HCT116 (cell line): Measurements from ENCODE around the gene FBXL17. TPM values are rescaled to one million over a fixed set of nuclear protein-coding genes. Genes with fewer than 3 reads are reported as not detected.

ENCODE experiments used
- ATAC-seq: fragments of 200-7000 bp; cut with Tn5 transposase; 2 replicates; pipeline ENCODE4 v1.9.1; 2020; ENCODE audit warnings: mild to moderate bottlenecking, moderate library complexity
- BruUV-seq: library from RNA; stranded (reverse); fragments of 400-500 nt; replicated peaks from 2 replicates; lab custom pipeline; 2021; lab: Mats Ljungman, UMichigan
- CTCF ChIA-PET: fragments of 300-600 bp; sonication (Branson Sonifier 250); formaldehyde crosslinking; loops from one replicate; lab custom pipeline; 2021; ENCODE audit warnings: antibody characterized with exemption; lab: Charles Lee
- POLR2A ChIA-PET: fragments of 300-600, 350-600 bp; sonication (Branson Sonifier 250); formaldehyde crosslinking; loops from one replicate; lab custom pipeline; 2021; ENCODE audit warnings: antibody characterized with exemption; lab: Charles Lee
- RAD21 ChIA-PET, 2 experiments: fragments of 300-600 bp; sonication (Branson Sonifier 250); formaldehyde crosslinking; loops; one replicate each; lab custom pipeline; 2023; ENCODE audit warnings: low total read pairs in 2 of 2; ENCODE audit not compliant: uncharacterized antibody in 2 of 2, unreplicated experiment in 2 of 2, low non-redundant PET in 1 of 2; lab: Charles Lee
- DNase-seq: peaks from one replicate; pipeline ENCODE4 v3.0.0-alpha.2; 2010; ENCODE audit warnings: low read depth, low spot score
- H2AFZ ChIP-seq: fragments of 200-600 bp; shearing (Covaris generic), sonication (generic); 2 replicates; pipeline ENCODE4 v1.6.1; 2017; ENCODE audit warnings: low read depth, mixed run types, mixed read lengths, antibody characterized with exemption, low read length; ENCODE audit not compliant: poor library complexity, severe bottlenecking
- H3K27ac ChIP-seq: 2 replicates; pipeline ENCODE4 v1.5.1; 2012; ENCODE audit warnings: low read depth, low read length
- H3K27me3 ChIP-seq: fragments of 200-600 bp; sonication (generic); 2 replicates; pipeline ENCODE4 v1.6.1; 2016; ENCODE audit warnings: mixed run types, low read length, mixed read lengths; ENCODE audit not compliant: insufficient read depth
- H3K36me3 ChIP-seq, 2 experiments: fragments of 200-500 bp in 1 of 2; fragments of 200-600 bp in 1 of 2; sonication (Bioruptor generic) in 1 of 2; sonication (generic) in 1 of 2; 2 replicates each; pipeline versions ENCODE4 v1.5.1 to v1.6.1; 2014 to 2016; ENCODE audit warnings: low read length in 2 of 2, inconsistent platforms in 1 of 2, mixed read lengths in 1 of 2, mixed run types in 1 of 2; ENCODE audit not compliant: insufficient read depth in 2 of 2, control insufficient read depth in 1 of 2
- H3K4me1 ChIP-seq, 2 experiments: fragments of 200-600 bp in 1 of 2; sonication (generic) in 1 of 2; 2 replicates each; pipeline versions ENCODE4 v1.5.1 to v1.6.1; 2012 to 2017; ENCODE audit warnings: low read length in 2 of 2, inconsistent platforms in 1 of 2, mild to moderate bottlenecking in 1 of 2, mixed read lengths in 1 of 2, mixed run types in 1 of 2, moderate library complexity in 1 of 2; ENCODE audit not compliant: insufficient read depth in 2 of 2, control insufficient read depth in 1 of 2
- H3K4me2 ChIP-seq: fragments of 200-600 bp; sonication (generic); 2 replicates; pipeline ENCODE4 v1.6.1; 2017; ENCODE audit warnings: mixed run types, low read length, mixed read lengths
- H3K4me3 ChIP-seq, 2 experiments: fragments of 200-600 bp in 1 of 2; sonication (generic) in 1 of 2; replicated peaks in 1 of 2; 2 replicates each; pipeline ENCODE4 v1.5.1; 2011 to 2016; ENCODE audit warnings: low read length in 2 of 2, control low read depth in 1 of 2, low read depth in 1 of 2, mild to moderate bottlenecking in 1 of 2, mixed read lengths in 1 of 2, mixed run types in 1 of 2
- H3K79me2 ChIP-seq: fragments of 200-600 bp; sonication (generic); 2 replicates; pipeline ENCODE4 v1.6.1; 2017; ENCODE audit warnings: mild to moderate bottlenecking, mixed run types, low read length, moderate library complexity, mixed read lengths; ENCODE audit not compliant: insufficient read depth
- H3K9ac ChIP-seq: fragments of 200-600 bp; sonication (generic); 2 replicates; pipeline ENCODE4 v1.6.1; 2016; ENCODE audit warnings: low read length, mixed read lengths
- H3K9me2 ChIP-seq: fragments of 200-600 bp; sonication (generic), shearing (Covaris generic); 2 replicates; pipeline ENCODE4 v1.6.1; 2017; ENCODE audit warnings: mixed run types, mild to moderate bottlenecking, moderate library complexity; ENCODE audit not compliant: insufficient read depth
- H3K9me3 ChIP-seq, 2 experiments: fragments of 200-500 bp in 1 of 2; fragments of 200-600 bp in 1 of 2; sonication (Bioruptor generic) in 1 of 2; sonication (generic) in 1 of 2; 2 replicates each; pipeline ENCODE4 v1.6.1; 2014 to 2017; ENCODE audit warnings: low read length in 2 of 2, mixed read lengths in 2 of 2, inconsistent platforms in 1 of 2, low read depth in 1 of 2, mild to moderate bottlenecking in 1 of 2, mixed run types in 1 of 2, moderate library complexity in 1 of 2; ENCODE audit not compliant: control insufficient read depth in 1 of 2, insufficient read depth in 1 of 2
- H4K20me1 ChIP-seq: fragments of 200-600 bp; sonication (generic), shearing (Covaris generic); 2 replicates; pipeline ENCODE4 v1.6.1; 2017; ENCODE audit warnings: mixed run types, mild to moderate bottlenecking, moderate library complexity; ENCODE audit not compliant: insufficient read depth
- EGR1 ChIP-seq: IDR thresholded peaks from 2 replicates; pipeline ENCODE4 v1.6.1; 2012; ENCODE audit warnings: low read depth
- FOSL1 ChIP-seq: IDR thresholded peaks from 2 replicates; pipeline ENCODE4 v1.6.1; 2012; ENCODE audit warnings: low read depth
- POLR2AphosphoS5 ChIP-seq: IDR thresholded peaks from 2 replicates; pipeline ENCODE4 v1.6.1; 2011; ENCODE audit warnings: mild to moderate bottlenecking, low read depth, low read length, moderate library complexity
- REST ChIP-seq: IDR thresholded peaks from 2 replicates; pipeline ENCODE4 v1.6.1; 2012; ENCODE audit warnings: low read depth
- SIN3A ChIP-seq: IDR thresholded peaks from 2 replicates; pipeline ENCODE4 v1.6.1; 2012; ENCODE audit warnings: low read depth
- TCF7L2 ChIP-seq: IDR thresholded peaks from 2 replicates; pipeline ENCODE4 v1.7.0; 2011; ENCODE audit warnings: borderline replicate concordance, inconsistent platforms; ENCODE audit not compliant: insufficient read depth, insufficient read length; ENCODE audit errors: extremely low read depth
- ZFX ChIP-seq: fragments of 450-650 bp; IDR thresholded peaks from 2 replicates; pipeline ENCODE4 v1.6.1; 2017
- intact Hi-C: fragments of 100-400 bp; cut with micrococcal nuclease; formaldehyde crosslinking; loops from 2 replicates; pipeline ENCODE4 v1.10.0; 2022
- total RNA-seq: library from RNA; stranded (reverse); gene quantifications from one replicate; pipeline ENCODE4 v1.2.1, GENCODE V29; 2021; ENCODE audit not compliant: unreplicated experiment

FBXL17 gene
- total RNA-seq, 1 experiment from 2014 or later = 9.4 TPM

DNA sequence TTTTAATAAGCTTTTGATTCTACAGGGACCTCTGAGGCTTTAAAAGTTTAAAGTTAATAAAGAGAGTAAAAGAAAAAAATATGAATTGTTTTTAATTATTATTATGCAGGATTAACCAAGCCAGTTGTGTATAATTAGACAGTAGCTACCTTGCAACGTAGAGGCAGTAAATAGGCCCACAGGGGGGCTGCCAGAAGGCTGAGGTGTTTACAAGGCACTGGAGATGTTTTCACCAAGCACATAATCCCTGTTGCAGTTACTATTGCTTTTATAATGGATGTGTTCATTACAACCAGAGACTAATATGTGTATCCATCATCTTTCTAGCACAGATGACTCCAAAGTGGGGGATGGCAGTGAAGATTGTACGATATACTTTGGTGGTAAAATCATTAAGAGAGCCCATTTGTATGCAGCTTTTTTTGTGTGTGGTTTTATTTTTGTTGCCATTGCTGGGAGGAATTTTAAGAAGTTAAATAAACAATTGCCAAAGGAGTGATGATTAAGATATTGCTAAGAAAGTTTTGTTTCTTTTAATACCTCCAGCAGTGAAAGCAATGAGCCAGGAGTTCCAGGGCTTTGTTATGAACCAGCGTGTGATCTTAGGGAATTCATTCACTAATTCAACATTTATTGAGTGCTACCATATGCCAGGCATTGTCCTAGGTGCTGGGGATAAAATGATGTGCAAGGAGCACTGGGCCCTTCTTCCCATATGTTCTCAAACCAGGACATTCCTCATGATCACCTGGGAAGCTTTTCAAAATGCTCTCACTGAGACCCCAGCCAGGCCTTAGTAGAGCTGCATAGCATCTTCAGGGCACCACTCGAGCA is 572.5 kb downstream of the FBXL17 start:
- RAD21 ChIA-PET = no interaction called here
- CTCF ChIA-PET = no interaction called here
- no peak for ATAC-seq
- no peaks in the 10 kb centered on the region for H3K9me2 ChIP-seq
- intact Hi-C loops = no loop called here
- TF ChIP-seq FOSL1 (no peak), SIN3A (no peak), REST (no peak), ZFX (no peak), POLR2AphosphoS5 (no peak), EGR1 (no peak), TCF7L2 (no peak)
- H3K4me2 ChIP-seq = no peak overlapping the region
- H3K27me3 ChIP-seq = no peaks in the 10 kb centered on the region
- H3K36me3 ChIP-seq = no peaks in the 10 kb centered on the region
- POLR2A ChIA-PET = no interaction called here
- no peak overlapping the region for H3K9ac ChIP-seq
- H3K27ac ChIP-seq = no peak overlapping the region
- H3K4me1 ChIP-seq = peaks cover 8 to 18% of the 10 kb centered on the region in 2 experiments; a peak in 3 of 4 replicates
- H3K9me3 ChIP-seq = no peaks in the 10 kb centered on the region
- H2AFZ ChIP-seq = no peak overlapping the region
- no peak for DNase-seq
- BruUV-seq = no TSS peak
- H3K4me3 ChIP-seq = no peak overlapping the region
- no peaks in the 10 kb centered on the region for H3K79me2 ChIP-seq
- no peaks in the 10 kb centered on the region for H4K20me1 ChIP-seq
